C4-2B (cell line): Measurements from ENCODE around the gene VAT1L.

Experiments used
- H3K27ac ChIP-seq: fragments of 450-650 bp; 2 replicates; pipeline ENCODE4 v1.5.1; 2017
- ZFX ChIP-seq: fragments of 450-650 bp; IDR thresholded peaks from 2 replicates; pipeline ENCODE4 v1.6.1; 2017
- TF ChIP-seq, protein P1 (sequence below): fragments of 450-650 bp; conservative IDR thresholded peaks from 2 replicates; pipeline ENCODE4 v1.5.1; 2017; ENCODE audit warnings: mild to moderate bottlenecking

Gene VAT1L

DNA sequence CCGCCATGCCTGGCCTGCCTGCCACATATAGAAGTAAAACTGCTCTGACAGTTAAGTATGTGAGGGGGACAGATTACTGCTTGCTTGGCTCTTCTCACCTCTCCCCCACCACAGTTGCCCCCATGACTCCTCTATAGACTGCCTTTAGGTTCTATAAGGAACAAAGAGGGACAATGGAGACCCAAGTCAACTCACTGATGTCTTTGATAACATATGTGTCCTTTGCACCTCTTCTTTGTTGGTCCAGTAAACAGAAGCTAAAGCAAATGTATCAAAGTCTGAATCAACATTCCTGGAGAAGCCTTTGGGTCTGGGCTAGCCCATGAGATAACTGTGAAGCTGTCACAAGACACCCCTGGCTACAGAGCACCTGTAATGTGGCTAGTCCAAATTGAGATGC is 38.9 kb upstream of the VAT1L start:
- no peak overlapping the region for H3K27ac ChIP-seq
- TF ChIP-seq, protein P1, sequence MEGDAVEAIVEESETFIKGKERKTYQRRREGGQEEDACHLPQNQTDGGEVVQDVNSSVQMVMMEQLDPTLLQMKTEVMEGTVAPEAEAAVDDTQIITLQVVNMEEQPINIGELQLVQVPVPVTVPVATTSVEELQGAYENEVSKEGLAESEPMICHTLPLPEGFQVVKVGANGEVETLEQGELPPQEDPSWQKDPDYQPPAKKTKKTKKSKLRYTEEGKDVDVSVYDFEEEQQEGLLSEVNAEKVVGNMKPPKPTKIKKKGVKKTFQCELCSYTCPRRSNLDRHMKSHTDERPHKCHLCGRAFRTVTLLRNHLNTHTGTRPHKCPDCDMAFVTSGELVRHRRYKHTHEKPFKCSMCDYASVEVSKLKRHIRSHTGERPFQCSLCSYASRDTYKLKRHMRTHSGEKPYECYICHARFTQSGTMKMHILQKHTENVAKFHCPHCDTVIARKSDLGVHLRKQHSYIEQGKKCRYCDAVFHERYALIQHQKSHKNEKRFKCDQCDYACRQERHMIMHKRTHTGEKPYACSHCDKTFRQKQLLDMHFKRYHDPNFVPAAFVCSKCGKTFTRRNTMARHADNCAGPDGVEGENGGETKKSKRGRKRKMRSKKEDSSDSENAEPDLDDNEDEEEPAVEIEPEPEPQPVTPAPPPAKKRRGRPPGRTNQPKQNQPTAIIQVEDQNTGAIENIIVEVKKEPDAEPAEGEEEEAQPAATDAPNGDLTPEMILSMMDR: no peak
- no peak for TF ChIP-seq ZFX

DNA sequence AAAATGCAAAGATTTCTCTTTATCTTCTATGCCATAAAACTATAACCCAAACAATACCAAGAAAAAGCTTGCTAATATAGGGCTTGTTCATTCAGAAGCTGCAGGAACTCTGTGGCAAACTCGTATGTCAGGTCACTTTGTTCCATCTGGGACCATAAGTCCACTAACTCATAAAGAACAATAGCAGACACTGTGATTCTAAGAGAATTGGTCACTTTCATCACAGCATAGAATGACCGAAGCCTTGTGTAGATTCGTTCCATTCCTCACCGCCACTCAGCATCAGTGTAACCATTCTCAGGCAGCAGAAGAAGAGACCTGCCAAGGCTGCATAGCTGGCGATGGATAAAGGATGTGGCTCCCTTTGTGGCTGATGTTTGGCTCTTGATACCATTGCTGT is 30.3 kb upstream of the VAT1L start:
- no peak for TF ChIP-seq ZFX
- TF ChIP-seq, protein P1: no peak

DNA sequence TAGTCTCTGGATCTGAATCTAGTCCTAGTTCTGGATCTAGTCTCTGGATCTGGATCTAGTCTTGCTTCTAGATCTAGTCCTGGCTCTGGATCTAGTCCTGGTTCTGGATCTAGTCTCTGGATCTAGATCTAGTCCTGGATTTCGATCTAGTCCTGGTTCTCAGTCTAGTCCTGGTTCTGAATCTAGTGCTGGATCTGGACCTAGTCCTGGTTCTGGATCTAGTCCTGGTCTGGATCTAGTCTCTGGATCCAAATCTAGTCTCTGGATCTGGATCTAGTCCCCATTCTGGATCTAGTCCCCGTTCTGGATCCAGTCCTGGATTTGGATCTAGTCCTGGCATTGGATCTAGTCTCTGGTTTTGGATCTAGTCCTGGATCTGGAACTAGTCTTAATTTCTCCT is 29.9 kb upstream of the VAT1L start:
- H3K27ac ChIP-seq: no peak overlapping the region
- TF ChIP-seq ZFX: no peak

More for the DNA sequence above, 30.3 kb upstream of the VAT1L start:
- H3K27ac ChIP-seq: no peak overlapping the region

DNA sequence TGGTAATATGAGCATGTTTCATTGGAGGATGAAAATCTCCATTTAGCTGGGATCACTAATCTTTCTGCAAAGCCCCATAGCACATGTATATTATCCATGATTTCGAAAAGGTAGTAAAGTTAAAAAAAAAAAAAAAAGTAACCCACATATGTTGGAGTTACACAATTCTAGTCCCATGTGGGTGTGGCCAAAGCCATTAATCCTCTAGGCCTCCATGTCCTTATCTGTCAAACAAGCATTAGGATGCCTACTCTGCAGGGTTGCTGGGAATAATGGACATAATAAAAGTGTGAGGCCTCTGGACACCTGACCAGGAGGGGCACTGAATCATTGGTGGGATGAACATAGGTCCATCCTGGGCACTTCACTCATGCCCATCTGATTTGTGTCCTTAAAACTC is 29.2 kb upstream of the VAT1L start:
- TF ChIP-seq, protein P1: no peak
- no peak for TF ChIP-seq ZFX
- H3K27ac ChIP-seq: no peak overlapping the region

DNA sequence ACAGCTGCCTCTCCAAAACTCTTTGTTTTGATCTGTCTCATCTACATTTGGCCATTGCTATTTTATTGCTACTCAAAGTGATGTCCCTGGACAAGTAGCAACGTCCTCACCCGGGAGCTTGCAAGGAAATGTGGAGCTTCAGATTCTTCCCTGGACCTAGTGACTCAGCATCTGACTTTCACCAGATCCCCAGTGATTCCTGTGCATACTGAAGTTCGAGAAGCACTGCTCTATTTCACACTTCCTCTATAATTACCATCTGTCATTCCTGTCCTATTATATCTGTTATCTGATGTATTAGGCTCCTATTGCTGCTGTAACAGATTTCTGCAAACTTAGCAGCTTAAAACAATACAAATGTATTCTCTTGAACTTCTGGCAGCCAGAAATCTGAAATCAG is 28.5 kb upstream of the VAT1L start:
- H3K27ac ChIP-seq: no peak overlapping the region
- TF ChIP-seq ZFX: no peak
- TF ChIP-seq, protein P1: no peak

DNA sequence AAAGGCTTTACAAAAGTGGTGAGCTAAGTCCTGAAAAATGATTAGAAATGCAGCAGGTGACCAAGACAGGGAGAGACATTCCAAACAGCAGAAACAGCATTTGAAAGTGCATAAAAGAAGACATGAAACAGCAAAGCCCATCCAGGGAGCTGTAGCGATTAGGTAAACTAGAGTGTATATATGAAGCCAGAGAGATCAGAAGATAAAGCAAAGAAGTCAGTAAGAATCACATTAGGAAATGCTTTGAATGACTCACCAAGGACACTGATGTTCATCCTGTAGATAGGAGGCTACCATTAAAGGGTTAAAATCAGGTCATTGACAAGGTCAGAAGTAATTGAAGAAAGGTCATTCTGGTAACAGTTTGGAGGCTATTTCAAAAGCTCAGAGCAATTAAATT is 27.6 kb upstream of the VAT1L start:
- H3K27ac ChIP-seq: no peak overlapping the region
- TF ChIP-seq ZFX: no peak
- TF ChIP-seq, protein P1: no peak

DNA sequence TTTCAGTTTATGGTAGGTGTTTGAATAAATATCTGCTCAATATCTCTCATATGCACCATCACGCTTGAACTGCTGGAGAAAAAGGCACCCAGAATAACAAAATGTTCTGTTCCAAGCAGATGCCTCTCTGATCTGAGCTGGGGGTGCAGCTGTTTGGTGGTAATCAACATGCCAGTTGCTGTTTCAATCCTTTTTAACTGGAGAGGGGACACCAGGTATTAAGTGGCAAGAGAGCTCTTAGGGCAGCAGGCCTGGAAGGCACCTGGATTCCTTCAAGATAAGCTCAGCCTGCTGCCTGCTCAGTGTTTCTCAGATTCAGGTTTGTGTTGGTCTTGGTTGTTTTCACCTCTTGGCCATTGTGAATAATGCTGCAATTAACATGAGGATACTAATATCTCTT is 27.2 kb upstream of the VAT1L start:
- H3K27ac ChIP-seq: no peak overlapping the region
- TF ChIP-seq, protein P1: no peak
- no peak for TF ChIP-seq ZFX

DNA sequence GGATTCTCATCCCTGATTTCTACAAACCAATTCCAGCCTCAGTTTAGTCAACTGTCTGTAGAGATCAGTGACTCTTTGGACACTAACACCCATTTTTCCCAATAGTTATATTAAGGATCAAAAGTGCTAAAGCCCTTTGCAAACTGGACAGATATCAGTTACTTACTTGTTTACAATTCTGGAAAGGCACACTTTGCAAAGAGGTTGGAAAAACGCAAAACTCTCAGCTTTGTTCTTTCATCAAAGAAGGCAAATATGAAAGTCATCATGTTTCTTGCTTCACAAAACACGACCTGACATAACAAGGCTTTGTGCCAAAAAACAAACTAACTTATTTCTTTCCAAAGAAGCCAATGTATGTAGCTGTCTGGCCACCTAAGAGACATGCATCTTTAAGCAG is 26.1 kb upstream of the VAT1L start:
- no peak for TF ChIP-seq ZFX
- TF ChIP-seq, protein P1: no peak
- H3K27ac ChIP-seq: no peak overlapping the region
